Stimulated activated naive CD8-positive, alpha-beta T cell treated with anti-CD3 and anti-CD28 coated beads, Interleukin-15, Interleukin-2, amounts not matched to agents 100 ng/mL and 50 ng/mL, for 24 hours (primary cell): ENCODE measurements around the gene CNOT3.

Experiments
- H3K27ac Mint-ChIP-seq: one replicate; pipeline ENCODE4 v1.8.0; 2021; ENCODE audit warnings: mild to moderate bottlenecking, mixed read lengths
- H3K27me3 Mint-ChIP-seq: one replicate; pipeline ENCODE4 v1.8.0; 2021; ENCODE audit warnings: mixed read lengths
- H3K36me3 Mint-ChIP-seq: one replicate; pipeline ENCODE4 v1.8.0; 2021; ENCODE audit warnings: low read depth, mixed read lengths
- H3K4me1 Mint-ChIP-seq: one replicate; pipeline ENCODE4 v1.8.0; 2021; ENCODE audit warnings: low read depth, mixed read lengths
- H3K4me3 Mint-ChIP-seq: one replicate; pipeline ENCODE4 v1.8.0; 2021; ENCODE audit warnings: mild to moderate bottlenecking, mixed read lengths
- H3K9me3 Mint-ChIP-seq: one replicate; pipeline ENCODE4 v1.8.0; 2021; ENCODE audit warnings: mixed read lengths

Gene CNOT3

DNA sequence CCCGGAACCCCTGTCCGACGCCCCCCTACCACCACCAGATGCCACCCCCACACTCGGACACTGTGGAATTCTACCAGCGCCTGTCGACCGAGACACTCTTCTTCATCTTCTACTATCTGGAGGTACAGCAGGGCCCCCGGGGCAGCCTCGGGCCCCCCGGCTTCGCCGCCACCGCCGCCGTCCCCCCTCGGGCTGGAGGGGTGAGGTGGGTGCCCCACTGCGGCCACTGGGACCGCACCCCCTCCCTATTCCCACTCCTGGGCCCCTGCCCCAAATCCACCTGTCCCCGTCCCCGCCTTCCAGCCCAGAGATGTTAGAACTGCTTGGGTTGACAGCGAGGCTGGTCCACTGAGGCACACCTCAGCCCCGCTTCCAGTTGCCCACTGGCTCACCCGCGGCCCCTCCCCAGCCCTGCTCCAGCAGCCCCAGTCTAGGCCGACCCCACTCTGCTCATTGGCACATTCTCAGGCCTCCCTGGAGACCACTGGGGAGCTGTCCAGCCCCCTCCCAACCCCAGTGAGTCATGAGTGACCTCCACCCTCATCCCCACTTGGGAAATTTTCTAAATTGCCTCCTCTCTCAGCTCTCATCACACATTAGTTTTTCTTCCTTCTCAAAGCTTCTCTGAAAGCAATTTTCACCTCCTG, 15.4 kb downstream of the CNOT3 start:
- Mint-ChIP-seq H3K27ac (no peak overlapping the region), H3K9me3 (no peaks in the 10 kb centered on the region), H3K4me3 (no peak overlapping the region), H3K36me3 (peaks cover 61% of the 10 kb centered on the region), H3K4me1 (peaks cover 29% of the 10 kb centered on the region), H3K27me3 (no peaks in the 10 kb centered on the region)

- Mint-ChIP-seq H3K27ac (peak overlapping the region; percentile 52), H3K27me3 (no peaks in the 10 kb centered on the region), H3K4me3 (no peak overlapping the region), H3K4me1 (peaks cover 37% of the 10 kb centered on the region), H3K9me3 (no peaks in the 10 kb centered on the region), H3K36me3 (peaks cover 58% of the 10 kb centered on the region)
These were observed 16.3 kb downstream of the CNOT3 start for GRCh38 chr19:54153731-54154326.

GRCh38 chr19:54154603-54155345, 17.2 kb downstream of the CNOT3 start:
- no peaks in the 10 kb centered on the region for H3K27me3 Mint-ChIP-seq
- H3K27ac Mint-ChIP-seq: peak overlapping the region; percentile 72
- H3K9me3 Mint-ChIP-seq: no peaks in the 10 kb centered on the region
- H3K36me3 Mint-ChIP-seq: peaks cover 52% of the 10 kb centered on the region
- H3K4me3 Mint-ChIP-seq: no peak overlapping the region
- peaks cover 45% of the 10 kb centered on the region for H3K4me1 Mint-ChIP-seq

DNA sequence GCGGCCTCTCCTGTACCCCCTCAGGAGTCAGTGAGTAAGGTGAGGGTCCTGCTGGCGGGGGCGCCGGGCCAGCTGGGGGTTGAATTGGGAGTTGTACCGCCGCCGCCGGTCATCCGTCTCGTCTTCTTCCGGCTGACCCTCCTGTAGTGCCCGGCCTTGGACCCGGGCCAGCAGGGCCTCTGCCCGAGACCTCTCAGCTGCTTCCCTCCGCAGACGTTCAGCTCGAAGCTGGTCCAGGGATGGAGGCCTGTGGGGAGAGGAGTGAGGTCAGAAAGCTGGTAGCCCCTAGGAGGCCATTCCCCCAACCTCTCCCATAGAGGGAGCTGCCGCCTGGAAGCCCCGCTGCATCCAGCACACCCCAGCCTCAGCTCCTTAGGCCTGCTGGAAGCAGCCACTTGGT, 18.1 kb downstream of the CNOT3 start:
- Mint-ChIP-seq H3K4me1 (peaks cover 55% of the 10 kb centered on the region), H3K27ac (no peak overlapping the region), H3K9me3 (no peaks in the 10 kb centered on the region), H3K36me3 (peaks cover 48% of the 10 kb centered on the region), H3K27me3 (no peaks in the 10 kb centered on the region), H3K4me3 (no peak overlapping the region)

GRCh38 chr19:54156490-54156889, 18.9 kb downstream of the CNOT3 start:
- Mint-ChIP-seq H3K27ac (no peak overlapping the region), H3K4me1 (peaks cover 61% of the 10 kb centered on the region), H3K36me3 (peaks cover 42% of the 10 kb centered on the region)

DNA sequence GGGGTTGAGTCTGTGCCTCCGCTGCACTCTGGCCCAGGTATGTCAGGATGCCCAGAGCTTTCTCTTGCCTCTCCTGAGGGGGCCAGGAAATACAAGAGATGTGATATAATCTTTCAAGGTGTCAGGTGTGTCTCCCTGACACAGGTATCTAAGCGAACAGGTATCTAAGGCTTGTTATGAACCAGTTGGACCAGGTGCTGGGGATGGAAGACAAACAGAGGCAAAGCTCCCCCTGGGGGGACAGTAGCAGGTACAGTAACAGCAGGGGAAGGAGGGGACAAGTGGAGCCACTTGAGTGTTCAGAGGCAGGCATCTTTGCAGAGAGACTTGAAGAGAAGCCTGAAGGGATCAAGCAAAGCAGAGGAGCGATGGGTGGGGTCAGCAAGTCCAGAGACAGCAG, 19.4 kb downstream of the CNOT3 start:
- H3K27ac Mint-ChIP-seq: peak overlapping the region; percentile 71
- H3K4me1 Mint-ChIP-seq: peaks cover 66% of the 10 kb centered on the region

More at GRCh38 chr19:54156490-54156889, 18.9 kb downstream of the CNOT3 start:
- Mint-ChIP-seq H3K4me3 (no peak overlapping the region), H3K9me3 (no peaks in the 10 kb centered on the region), H3K27me3 (no peaks in the 10 kb centered on the region)

DNA sequence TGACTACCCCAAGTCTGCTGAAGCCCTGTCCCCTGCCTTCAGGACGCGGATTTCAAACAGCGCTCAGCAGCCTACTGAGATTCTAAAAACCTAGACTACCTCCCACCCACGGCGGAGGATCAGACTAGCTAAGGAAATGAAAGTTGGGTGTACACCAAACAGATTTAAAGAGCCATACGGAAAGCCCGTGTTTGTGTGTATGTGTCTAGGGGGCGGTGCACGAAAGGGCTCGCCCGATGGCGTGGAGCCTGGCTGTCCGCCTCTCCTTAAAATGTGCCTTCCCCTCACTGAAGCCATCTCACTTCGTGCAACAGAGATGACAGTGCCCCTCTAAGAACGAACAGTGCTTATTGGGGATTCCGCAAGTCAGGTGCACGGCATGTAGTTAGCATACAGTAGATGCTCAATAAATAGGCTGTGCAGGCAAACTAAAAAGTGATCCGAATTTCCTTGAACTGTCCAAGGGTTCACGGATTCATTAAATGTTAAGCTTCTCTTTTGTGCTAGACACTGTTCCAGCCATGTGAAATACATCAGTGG, 21.3 kb downstream of the CNOT3 start:
- Mint-ChIP-seq H3K36me3 (peaks cover 30% of the 10 kb centered on the region), H3K27me3 (peaks cover 6% of the 10 kb centered on the region), H3K4me3 (peak overlapping the region; percentile 97), H3K9me3 (no peaks in the 10 kb centered on the region), H3K27ac (peak overlapping the region; percentile 99), H3K4me1 (peaks cover 75% of the 10 kb centered on the region)

More for the DNA sequence above, 19.4 kb downstream of the CNOT3 start:
- H3K4me3 Mint-ChIP-seq: no peak overlapping the region
- H3K36me3 Mint-ChIP-seq: peaks cover 38% of the 10 kb centered on the region
- no peaks in the 10 kb centered on the region for H3K9me3 Mint-ChIP-seq
- no peaks in the 10 kb centered on the region for H3K27me3 Mint-ChIP-seq

GRCh38 chr19:54159352-54160181, 22.0 kb downstream of the CNOT3 start, which contains the start of gene LENG1:
LENG1 (minus strand) TSS chr19:54159721; CDS start chr19:54159695, 26 bp downstream.
- Mint-ChIP-seq H3K4me3 (peak within 1 kb of the TSS; percentile 97), H3K36me3 (peaks cover 23% of the 10 kb centered on the region), H3K27ac (peak within 1 kb of the TSS; percentile 99), H3K27me3 (peaks cover 11% of the 10 kb centered on the region), H3K9me3 (no peaks in the 10 kb centered on the region), H3K4me1 (peaks cover 75% of the 10 kb centered on the region)

DNA sequence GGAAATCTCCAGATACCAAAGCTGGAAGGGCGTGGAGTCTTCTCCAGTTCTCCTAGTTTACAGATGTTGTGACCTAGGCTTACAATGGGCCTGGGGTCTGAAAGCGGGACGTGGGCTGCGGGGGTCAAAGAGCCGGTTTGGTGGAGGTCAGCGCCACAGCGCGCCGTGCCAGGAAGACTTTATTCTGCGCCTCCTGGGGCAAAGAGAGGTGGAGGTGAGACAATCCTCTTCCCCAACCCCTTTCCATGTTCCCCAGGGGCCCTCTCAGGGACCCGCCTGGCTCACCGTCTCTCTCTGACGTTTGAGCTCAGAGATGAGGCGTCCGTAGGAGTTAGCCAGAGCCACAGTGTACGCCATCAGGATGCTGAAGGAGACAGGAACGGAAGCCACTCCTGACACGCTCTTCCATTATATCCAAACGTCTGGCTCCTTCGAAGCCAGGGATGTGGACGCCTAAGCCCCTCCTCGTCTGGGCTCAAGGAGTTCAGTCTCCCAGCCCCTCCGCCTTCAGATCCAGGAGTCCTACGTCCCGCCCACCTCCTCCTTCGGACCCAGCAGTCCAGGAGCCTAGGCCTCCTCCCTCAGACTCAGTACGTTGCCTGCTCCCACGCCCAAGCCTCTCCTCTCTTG, 22.7 kb downstream of the CNOT3 start:
- H3K27ac Mint-ChIP-seq: peak overlapping the region; percentile 99
- peaks cover 13% of the 10 kb centered on the region for H3K27me3 Mint-ChIP-seq
- no peaks in the 10 kb centered on the region for H3K9me3 Mint-ChIP-seq
- H3K36me3 Mint-ChIP-seq: peaks cover 18% of the 10 kb centered on the region
- H3K4me1 Mint-ChIP-seq: peaks cover 72% of the 10 kb centered on the region
- H3K4me3 Mint-ChIP-seq: peak overlapping the region; percentile 97

GRCh38 chr19:54160854-54161253, 23.3 kb downstream of the CNOT3 start:
- peak overlapping the region; percentile 97 for H3K4me3 Mint-ChIP-seq
- peaks cover 15% of the 10 kb centered on the region for H3K36me3 Mint-ChIP-seq
- H3K9me3 Mint-ChIP-seq: no peaks in the 10 kb centered on the region
- peak overlapping the region; percentile 99 for H3K27ac Mint-ChIP-seq
- peaks cover 18% of the 10 kb centered on the region for H3K27me3 Mint-ChIP-seq
- H3K4me1 Mint-ChIP-seq: peaks cover 72% of the 10 kb centered on the region

DNA sequence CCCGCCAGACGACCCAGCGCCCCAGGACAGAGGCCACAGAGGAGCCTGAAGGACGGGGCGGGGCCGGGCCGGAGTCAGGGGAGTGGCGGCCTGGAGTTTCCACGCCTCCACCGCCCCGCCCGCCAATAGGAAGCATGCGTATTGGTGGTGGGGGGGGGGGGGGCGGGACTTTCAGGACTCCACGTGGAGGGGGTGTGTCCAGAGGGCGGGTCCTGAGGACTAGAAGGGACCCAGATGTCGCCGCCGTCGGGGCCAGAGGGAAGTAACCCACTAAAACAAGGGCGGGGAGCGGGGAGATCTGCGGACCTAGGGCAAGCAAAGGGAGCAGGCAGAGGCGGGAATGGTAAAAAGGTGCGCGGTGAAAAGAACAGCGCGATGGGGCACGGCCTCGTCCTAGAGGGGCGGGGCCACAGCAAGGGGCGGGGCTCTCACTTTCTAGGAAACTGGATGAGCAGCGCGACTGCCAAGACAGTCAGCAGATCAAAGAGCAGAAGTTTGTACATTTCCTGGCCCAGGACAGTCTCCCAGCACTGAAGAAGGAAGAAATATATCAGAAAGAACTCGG, 24.8 kb downstream of the CNOT3 start:
- no peaks in the 10 kb centered on the region for H3K9me3 Mint-ChIP-seq
- peaks cover 67% of the 10 kb centered on the region for H3K4me1 Mint-ChIP-seq
- H3K27me3 Mint-ChIP-seq: peaks cover 19% of the 10 kb centered on the region
- H3K4me3 Mint-ChIP-seq: peak overlapping the region; percentile 79
- H3K36me3 Mint-ChIP-seq: peaks cover 3% of the 10 kb centered on the region
- H3K27ac Mint-ChIP-seq: peak overlapping the region; percentile 38

- H3K36me3 Mint-ChIP-seq: peaks cover 3% of the 10 kb centered on the region
- H3K9me3 Mint-ChIP-seq: no peaks in the 10 kb centered on the region
- H3K27ac Mint-ChIP-seq: no peak overlapping the region
- peaks cover 63% of the 10 kb centered on the region for H3K4me1 Mint-ChIP-seq
- H3K4me3 Mint-ChIP-seq: peak overlapping the region; percentile 79
- peaks cover 19% of the 10 kb centered on the region for H3K27me3 Mint-ChIP-seq
These were observed 25.3 kb downstream of the CNOT3 start for GRCh38 chr19:54162884-54163283.

- Mint-ChIP-seq H3K27ac (no peak overlapping the region), H3K36me3 (peaks cover 1% of the 10 kb centered on the region), H3K9me3 (no peaks in the 10 kb centered on the region), H3K4me3 (peak overlapping the region; percentile 57), H3K4me1 (peaks cover 48% of the 10 kb centered on the region), H3K27me3 (peaks cover 19% of the 10 kb centered on the region)
These were observed 27.0 kb downstream of the CNOT3 start for GRCh38 chr19:54164369-54165068.
